Neural progenitor cell (in vitro differentiated cells): ENCODE measurements around the gene CCNE1.

ENCODE experiments used
- EZH2 ChIP-seq: fragments of 200-600 bp; sonication (generic); IDR thresholded peaks from 2 replicates; pipeline ENCODE4 v1.6.1; 2017; ENCODE audit warnings: antibody characterized with exemption, mild to moderate bottlenecking, moderate library complexity
- EZH2phosphoT487 ChIP-seq: fragments of 200-600 bp; sonication (generic); IDR thresholded peaks from 2 replicates; pipeline ENCODE4 v1.6.1; 2017; ENCODE audit warnings: antibody characterized with exemption
- TF ChIP-seq, protein P1 (sequence below): fragments of 200-600 bp; sonication (generic); IDR thresholded peaks from 2 replicates; pipeline ENCODE4 v1.5.1; 2017; ENCODE audit warnings: antibody characterized with exemption, mild to moderate bottlenecking

DNA sequence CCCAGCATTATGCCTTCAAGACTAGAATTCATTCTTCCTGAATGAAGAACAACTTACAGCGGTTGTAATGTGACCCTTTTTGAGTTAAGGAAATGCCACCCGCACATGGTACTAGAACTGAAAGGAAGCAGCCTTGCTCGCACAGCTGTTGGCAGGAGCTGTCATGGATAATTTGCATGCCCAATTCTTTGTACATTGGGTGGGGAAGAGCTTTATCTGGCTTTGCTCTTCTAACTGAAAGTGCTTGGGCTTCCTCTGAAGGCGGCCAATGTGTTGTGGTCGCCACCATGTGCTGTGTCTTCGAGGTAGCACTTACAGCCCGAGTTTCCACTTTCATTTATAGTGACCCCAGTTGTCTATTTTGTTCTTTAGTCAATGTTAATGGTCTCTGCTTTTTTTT lies 3.4 kb downstream of the CCNE1 start:
- TF ChIP-seq, protein P1, sequence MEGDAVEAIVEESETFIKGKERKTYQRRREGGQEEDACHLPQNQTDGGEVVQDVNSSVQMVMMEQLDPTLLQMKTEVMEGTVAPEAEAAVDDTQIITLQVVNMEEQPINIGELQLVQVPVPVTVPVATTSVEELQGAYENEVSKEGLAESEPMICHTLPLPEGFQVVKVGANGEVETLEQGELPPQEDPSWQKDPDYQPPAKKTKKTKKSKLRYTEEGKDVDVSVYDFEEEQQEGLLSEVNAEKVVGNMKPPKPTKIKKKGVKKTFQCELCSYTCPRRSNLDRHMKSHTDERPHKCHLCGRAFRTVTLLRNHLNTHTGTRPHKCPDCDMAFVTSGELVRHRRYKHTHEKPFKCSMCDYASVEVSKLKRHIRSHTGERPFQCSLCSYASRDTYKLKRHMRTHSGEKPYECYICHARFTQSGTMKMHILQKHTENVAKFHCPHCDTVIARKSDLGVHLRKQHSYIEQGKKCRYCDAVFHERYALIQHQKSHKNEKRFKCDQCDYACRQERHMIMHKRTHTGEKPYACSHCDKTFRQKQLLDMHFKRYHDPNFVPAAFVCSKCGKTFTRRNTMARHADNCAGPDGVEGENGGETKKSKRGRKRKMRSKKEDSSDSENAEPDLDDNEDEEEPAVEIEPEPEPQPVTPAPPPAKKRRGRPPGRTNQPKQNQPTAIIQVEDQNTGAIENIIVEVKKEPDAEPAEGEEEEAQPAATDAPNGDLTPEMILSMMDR, result no peak
- TF ChIP-seq EZH2phosphoT487 (no peak), EZH2 (no peak)
